GM21515 (cell line): ENCODE data around the gene SLC25A33.
A peak's percentile ranks its signal among the peaks of the same experiment; 100 is the strongest.
"Not testable (repeated sequence)": the region's sequence is repeated elsewhere in the genome, so short reads cannot be mapped to it uniquely, and the experiment has no call there.

ENCODE experiments used
- ATAC-seq: cut with Tn5 transposase; IDR thresholded peaks from one replicate; pipeline ENCODE4 v1.9.1; 2021; ENCODE audit not compliant: unreplicated experiment

The SLC25A33 gene

GRCh38 chr1:9618909-9619679, 79.8 kb downstream of the SLC25A33 start:
- no peak for ATAC-seq

- no peak for ATAC-seq
These were observed 81.8 kb downstream of the SLC25A33 start for GRCh38 chr1:9621032-9621431.

- no peak for ATAC-seq
These were observed 84.8 kb downstream of the SLC25A33 start for GRCh38 chr1:9624081-9624480.

GRCh38 chr1:9625030-9625429, 85.8 kb downstream of the SLC25A33 start:
- ATAC-seq: not testable (repeated sequence)

GRCh38 chr1:9626201-9626608, 86.9 kb downstream of the SLC25A33 start:
- ATAC-seq: peak; percentile 39

- no peak for ATAC-seq
These were observed 89.5 kb downstream of the SLC25A33 start for GRCh38 chr1:9628541-9629444.

- no peak for ATAC-seq
These were observed 90.4 kb downstream of the SLC25A33 start for GRCh38 chr1:9629445-9630201.

- no peak for ATAC-seq
These were observed 91.3 kb downstream of the SLC25A33 start for GRCh38 chr1:9630331-9631111.

- no peak for ATAC-seq
These were observed 92.3 kb downstream of the SLC25A33 start for GRCh38 chr1:9631613-9632012.

- no peak for ATAC-seq
These were observed 94.2 kb downstream of the SLC25A33 start for GRCh38 chr1:9633493-9633892.

GRCh38 chr1:9634582-9634981, 95.3 kb downstream of the SLC25A33 start:
- ATAC-seq: no peak
